GM19372 (cell line): ENCODE results near the gene GRIA1.

ENCODE experiments used
- ATAC-seq: cut with Tn5 transposase; IDR thresholded peaks from one replicate; pipeline ENCODE4 v1.9.1; 2021; ENCODE audit warnings: mild to moderate bottlenecking, low read depth, moderate library complexity; ENCODE audit not compliant: unreplicated experiment

GRIA1 gene

GRCh38 chr5:153767221-153768188, 277.0 kb downstream of the GRIA1 start:
- ATAC-seq, result no peak

GRCh38 chr5:153770066-153770465, 279.6 kb downstream of the GRIA1 start:
- no peak for ATAC-seq

- no peak for ATAC-seq
Observed at GRCh38 chr5:153774686-153775085, 284.2 kb downstream of the GRIA1 start.

- ATAC-seq, result no peak
Observed at GRCh38 chr5:153775923-153776322, 285.5 kb downstream of the GRIA1 start.

- no peak for ATAC-seq
Observed at GRCh38 chr5:153777681-153778581, 287.5 kb downstream of the GRIA1 start.

- ATAC-seq, result no peak
Observed at GRCh38 chr5:153779836-153780235, 289.4 kb downstream of the GRIA1 start.

GRCh38 chr5:153780876-153781705, 290.6 kb downstream of the GRIA1 start:
- no peak for ATAC-seq

GRCh38 chr5:153782589-153783361, 292.3 kb downstream of the GRIA1 start:
- no peak for ATAC-seq

- ATAC-seq, result no peak
Observed at GRCh38 chr5:153783362-153783658, 292.8 kb downstream of the GRIA1 start.

- ATAC-seq, result no peak
Observed at GRCh38 chr5:153784277-153784676, 293.8 kb downstream of the GRIA1 start.

- ATAC-seq, result no peak
Observed at GRCh38 chr5:153791339-153791738, 300.9 kb downstream of the GRIA1 start.

GRCh38 chr5:153792305-153792704, 301.8 kb downstream of the GRIA1 start:
- no peak for ATAC-seq

GRCh38 chr5:153793699-153794098, 303.2 kb downstream of the GRIA1 start:
- no peak for ATAC-seq

GRCh38 chr5:153794327-153794726, 303.9 kb downstream of the GRIA1 start:
- ATAC-seq, result no peak

GRCh38 chr5:153796527-153796926, 306.1 kb downstream of the GRIA1 start:
- ATAC-seq, result no peak

- ATAC-seq, result no peak
Observed at GRCh38 chr5:153797484-153797883, 307.0 kb downstream of the GRIA1 start.

- no peak for ATAC-seq
Observed at GRCh38 chr5:153798830-153799229, 308.4 kb downstream of the GRIA1 start.

GRCh38 chr5:153799466-153799865, 309.0 kb downstream of the GRIA1 start:
- ATAC-seq, result no peak

GRCh38 chr5:153802050-153802821, 311.8 kb downstream of the GRIA1 start:
- ATAC-seq, result no peak
